NCI-H187 treated with DMSO at 0.1 percent for 48 hours (cell line): ENCODE results near the gene OR1C1.
"Not testable (repeated sequence)": the region's sequence is repeated elsewhere in the genome, so short reads cannot be mapped to it uniquely, and the experiment has no call there.

ENCODE experiments used
- DNase-seq: peaks from one replicate; lab custom pipeline; 2025; lab: John Stamatoyannopoulos, UW

The OR1C1 gene

GRCh38 chr1:247760456-247760855, at the start of gene OR1C1:
TSS of gene OR1C1 (minus strand) at chr1:247760556. CDS start at chr1:247758406, 2,150 bp downstream.
- DNase-seq: no peak

- DNase-seq: no peak
These were observed 37.2 kb upstream of the OR1C1 start for GRCh38 chr1:247797518-247797917.

- no peak for DNase-seq
These were observed 9.2 kb upstream of the OR1C1 start for GRCh38 chr1:247769603-247770002.

GRCh38 chr1:247754311-247754710, 6.0 kb downstream of the OR1C1 start:
- DNase-seq: not testable (repeated sequence)

- no peak for DNase-seq
These were observed 10.5 kb downstream of the OR1C1 start for GRCh38 chr1:247749870-247750269.

GRCh38 chr1:247748041-247748440, 12.3 kb downstream of the OR1C1 start, which contains the start of gene OR14A2:
TSS of gene OR14A2 (minus strand) at chr1:247748141.
- DNase-seq: no peak

- DNase-seq: no peak
These were observed 12.7 kb downstream of the OR1C1 start for GRCh38 chr1:247747616-247748015.

GRCh38 chr1:247746391-247746935, 13.9 kb downstream of the OR1C1 start:
- no peak for DNase-seq

- DNase-seq: not testable (repeated sequence)
These were observed 18.1 kb downstream of the OR1C1 start for GRCh38 chr1:247742215-247742760.

GRCh38 chr1:247741756-247742155, 18.6 kb downstream of the OR1C1 start:
- DNase-seq: no peak

GRCh38 chr1:247740721-247741120, 19.6 kb downstream of the OR1C1 start:
- DNase-seq: no peak

GRCh38 chr1:247738315-247738714, 22.0 kb downstream of the OR1C1 start, which contains the start of gene OR14K1:
TSS of gene OR14K1 (plus strand) at chr1:247738615. CDS start at chr1:247738615, 0 bp downstream.
- no peak for DNase-seq

GRCh38 chr1:247721222-247721621, 39.1 kb downstream of the OR1C1 start:
- no peak for DNase-seq

GRCh38 chr1:247716546-247716945, 43.8 kb downstream of the OR1C1 start, which contains the start of gene OR6F1:
TSS of gene OR6F1 (minus strand) at chr1:247716646. CDS start at chr1:247712755, 3,891 bp downstream.
- DNase-seq: no peak

GRCh38 chr1:247713753-247714152, 46.6 kb downstream of the OR1C1 start:
- DNase-seq: no peak

GRCh38 chr1:247710681-247711080, 49.7 kb downstream of the OR1C1 start:
- not testable (repeated sequence) for DNase-seq
